Cardiac muscle cell (in vitro differentiated cells and primary cell): ENCODE data around the gene ARHGAP15. TPM values are rescaled to one million over a fixed set of nuclear protein-coding genes. Genes with fewer than 3 reads are reported as not detected.

ENCODE experiments used
- DNase-seq, 2 donors: peaks; one replicate each; pipeline versions ENCODE4 v3.0.0 to v3.0.0-alpha.2; 2010 to 2017; ENCODE audit warnings: low read depth in 1 of 2, low spot score in 1 of 2
- H3K27ac ChIP-seq: fragments of 200-600 bp; sonication (generic); 2 replicates; pipeline ENCODE4 v1.5.1; 2016
- H3K27me3 ChIP-seq: fragments of 200-600 bp; sonication (generic); 2 replicates; pipeline ENCODE4 v1.6.0; 2016; ENCODE audit warnings: control low read depth
- H3K36me3 ChIP-seq: fragments of 200-600 bp; sonication (generic); 2 replicates; pipeline ENCODE4 v1.5.1; 2016; ENCODE audit warnings: control low read depth
- H3K4me1 ChIP-seq: fragments of 200-600 bp; sonication (generic); 2 replicates; pipeline ENCODE4 v1.8.1; 2017; ENCODE audit warnings: low read depth, mild to moderate bottlenecking, mixed run types
- H3K4me3 ChIP-seq: fragments of 200-600 bp; sonication (generic); 2 replicates; pipeline ENCODE4 v1.5.1; 2016; ENCODE audit warnings: mild to moderate bottlenecking
- H3K9me3 ChIP-seq: fragments of 200-600 bp; sonication (generic); 2 replicates; pipeline ENCODE4 v1.5.1; 2017; ENCODE audit warnings: low read depth, mild to moderate bottlenecking, control low read depth
- polyA plus RNA-seq: library from polyadenylated mRNA; unstranded; fragments of >200 nt; fragmentation: Nextera tagmentation; extraction: Ambion mirVana; gene quantifications from 2 replicates; pipeline ENCODE4 v1.2.1, GENCODE V29; 2016
- total RNA-seq: library from RNA; depleted of rRNA; stranded (reverse); fragments of >200 nt; gene quantifications from 2 replicates; pipeline ENCODE4 v1.2.3, GENCODE V29; 2016
- TF ChIP-seq, protein P1 (sequence below): IDR thresholded peaks from 2 replicates; pipeline ENCODE4 v1.5.1; 2012; ENCODE audit warnings: low read depth, mild to moderate bottlenecking, low read length

Gene ARHGAP15
- total and polyA plus RNA-seq, 2 experiments from 2014 or later: not detected

DNA sequence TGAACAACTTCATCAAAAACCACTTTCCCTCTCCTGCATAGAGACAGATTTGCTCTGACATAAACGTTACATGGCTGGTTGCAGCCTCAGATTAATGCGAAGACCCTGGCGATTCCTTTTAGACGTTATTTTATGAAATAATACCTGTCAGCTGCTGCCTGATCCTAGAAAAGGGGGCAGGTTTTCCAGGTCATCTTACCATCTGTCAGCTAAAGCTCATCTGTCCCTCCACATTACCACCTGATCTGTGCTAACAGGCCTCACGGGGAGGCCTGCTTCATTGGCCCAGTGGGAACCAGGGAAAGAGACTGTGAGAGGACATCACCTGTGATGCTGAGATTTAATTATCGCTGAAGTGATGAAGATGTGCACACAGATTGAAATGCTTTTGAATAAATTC lies 261.0 kb downstream of the ARHGAP15 start:
- DNase-seq: no peak
- Histone ChIP-seq H3K4me1 (no peaks in the 10 kb centered on the region), H3K27me3 (no peaks in the 10 kb centered on the region), H3K27ac (no peak overlapping the region), H3K4me3 (no peak overlapping the region), H3K9me3 (no peaks in the 10 kb centered on the region), H3K36me3 (no peaks in the 10 kb centered on the region)
- TF ChIP-seq, protein P1, sequence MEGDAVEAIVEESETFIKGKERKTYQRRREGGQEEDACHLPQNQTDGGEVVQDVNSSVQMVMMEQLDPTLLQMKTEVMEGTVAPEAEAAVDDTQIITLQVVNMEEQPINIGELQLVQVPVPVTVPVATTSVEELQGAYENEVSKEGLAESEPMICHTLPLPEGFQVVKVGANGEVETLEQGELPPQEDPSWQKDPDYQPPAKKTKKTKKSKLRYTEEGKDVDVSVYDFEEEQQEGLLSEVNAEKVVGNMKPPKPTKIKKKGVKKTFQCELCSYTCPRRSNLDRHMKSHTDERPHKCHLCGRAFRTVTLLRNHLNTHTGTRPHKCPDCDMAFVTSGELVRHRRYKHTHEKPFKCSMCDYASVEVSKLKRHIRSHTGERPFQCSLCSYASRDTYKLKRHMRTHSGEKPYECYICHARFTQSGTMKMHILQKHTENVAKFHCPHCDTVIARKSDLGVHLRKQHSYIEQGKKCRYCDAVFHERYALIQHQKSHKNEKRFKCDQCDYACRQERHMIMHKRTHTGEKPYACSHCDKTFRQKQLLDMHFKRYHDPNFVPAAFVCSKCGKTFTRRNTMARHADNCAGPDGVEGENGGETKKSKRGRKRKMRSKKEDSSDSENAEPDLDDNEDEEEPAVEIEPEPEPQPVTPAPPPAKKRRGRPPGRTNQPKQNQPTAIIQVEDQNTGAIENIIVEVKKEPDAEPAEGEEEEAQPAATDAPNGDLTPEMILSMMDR: no peak

DNA sequence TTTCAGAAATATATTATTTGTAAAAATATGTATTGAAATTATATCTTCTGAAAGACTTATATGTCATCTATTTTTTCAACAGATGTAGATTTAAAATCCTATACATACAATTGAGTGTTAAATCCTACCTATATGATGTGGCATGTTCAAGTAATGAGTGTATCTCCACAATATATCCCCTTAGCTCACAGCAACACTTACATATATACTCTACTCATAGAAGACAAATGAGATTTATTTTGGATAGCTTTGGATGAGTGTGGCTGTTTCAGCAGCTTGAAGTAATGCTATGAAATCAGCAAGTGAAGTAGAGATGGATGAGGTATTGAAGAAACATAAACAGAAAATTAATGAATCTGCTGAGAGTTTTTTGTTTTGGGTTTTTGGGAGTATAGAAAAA lies 263.1 kb downstream of the ARHGAP15 start:
- Histone ChIP-seq H3K36me3 (no peaks in the 10 kb centered on the region), H3K9me3 (no peaks in the 10 kb centered on the region), H3K27ac (no peak overlapping the region), H3K4me1 (no peaks in the 10 kb centered on the region), H3K27me3 (no peaks in the 10 kb centered on the region), H3K4me3 (no peak overlapping the region)
- no peak for DNase-seq
- TF ChIP-seq, protein P1: no peak

DNA sequence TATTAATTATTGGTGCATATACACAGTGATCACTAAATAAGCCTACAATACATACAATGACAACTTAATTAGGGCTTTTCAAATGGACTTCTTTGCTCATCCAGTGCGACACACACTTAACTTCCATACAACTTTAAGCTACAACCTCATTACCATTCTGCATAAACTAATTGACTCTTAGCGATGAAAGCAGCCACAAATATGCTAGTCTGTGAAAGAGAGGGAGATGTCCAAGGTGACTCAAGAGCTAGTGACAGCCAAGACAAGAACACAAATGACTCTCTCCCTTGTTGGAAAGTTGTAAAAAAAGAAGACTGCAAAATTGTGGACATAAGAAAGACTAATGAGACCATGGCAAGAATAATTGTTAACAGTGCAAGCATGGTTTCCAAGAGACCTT lies 264.8 kb downstream of the ARHGAP15 start:
- H3K36me3 ChIP-seq: no peaks in the 10 kb centered on the region
- DNase-seq: no peak
- H3K27ac ChIP-seq: no peak overlapping the region
- H3K27me3 ChIP-seq: no peaks in the 10 kb centered on the region
- TF ChIP-seq, protein P1: no peak
- no peak overlapping the region for H3K4me3 ChIP-seq
- H3K9me3 ChIP-seq: no peaks in the 10 kb centered on the region
- no peaks in the 10 kb centered on the region for H3K4me1 ChIP-seq

DNA sequence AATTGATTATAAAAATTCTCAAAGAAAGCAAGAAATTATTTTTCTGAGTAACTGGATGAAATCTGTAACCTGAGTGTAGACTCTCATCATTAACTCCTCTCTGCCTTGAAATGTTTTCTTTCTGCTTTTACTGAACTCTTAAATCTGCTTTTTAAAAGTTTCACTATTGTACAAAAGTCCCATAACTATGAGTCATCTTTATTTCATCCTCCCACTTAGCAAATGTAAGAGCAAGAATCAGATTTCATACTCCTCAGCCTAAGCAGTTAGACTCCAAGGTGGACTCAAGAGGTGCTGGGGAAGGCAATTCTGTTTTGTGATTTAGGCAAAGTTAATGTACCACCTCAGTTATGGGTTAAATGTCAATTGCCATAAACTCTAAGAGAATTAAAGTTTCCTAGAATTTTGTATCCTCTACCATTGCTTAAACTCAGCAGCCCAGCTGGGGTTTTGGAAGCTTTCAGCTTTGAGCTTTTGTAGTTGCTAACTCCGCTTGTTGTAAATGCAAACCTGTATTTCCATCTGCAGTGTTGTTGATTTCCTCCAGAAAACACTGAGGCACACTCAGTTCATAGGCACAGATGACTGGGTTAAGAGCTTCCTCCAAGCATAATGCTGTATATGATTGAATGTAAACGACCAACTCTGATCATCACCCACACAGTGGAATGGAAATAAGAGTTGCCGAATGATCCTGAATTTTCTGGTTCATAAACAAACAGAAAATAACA lies 268.8 kb downstream of the ARHGAP15 start:
- Histone ChIP-seq H3K27ac (no peak overlapping the region), H3K9me3 (no peaks in the 10 kb centered on the region), H3K36me3 (no peaks in the 10 kb centered on the region), H3K4me1 (no peaks in the 10 kb centered on the region), H3K27me3 (no peaks in the 10 kb centered on the region), H3K4me3 (no peak overlapping the region)
- DNase-seq: peak in 1 of 2 donors; percentile 31
- TF ChIP-seq, protein P1: no peak

DNA sequence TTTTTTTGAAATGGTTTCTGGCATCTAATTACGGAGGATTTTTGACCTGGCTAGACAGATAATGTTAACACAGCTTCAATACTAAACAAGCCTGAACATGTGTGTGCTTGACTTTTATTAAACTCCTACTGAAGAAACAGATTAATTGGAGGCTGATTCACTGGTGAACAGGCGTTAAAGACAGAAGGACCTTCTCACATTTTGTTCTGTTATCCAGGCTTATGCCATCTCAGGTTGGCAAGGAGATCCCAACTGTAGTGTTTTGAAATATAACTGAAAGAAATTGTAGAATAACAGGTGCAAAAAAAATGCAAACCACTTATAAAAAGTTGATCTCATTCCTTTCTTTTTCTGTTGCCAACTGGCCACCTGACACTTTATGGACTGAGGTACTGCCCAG lies 269.6 kb downstream of the ARHGAP15 start:
- H3K4me3 ChIP-seq: no peak overlapping the region
- H3K9me3 ChIP-seq: no peaks in the 10 kb centered on the region
- no peak overlapping the region for H3K27ac ChIP-seq
- TF ChIP-seq, protein P1: no peak
- no peak for DNase-seq
- H3K36me3 ChIP-seq: no peaks in the 10 kb centered on the region
- no peaks in the 10 kb centered on the region for H3K27me3 ChIP-seq
- no peaks in the 10 kb centered on the region for H3K4me1 ChIP-seq
